Fibroblast of villous mesenchyme (primary cell): Measurements from ENCODE around the gene LRRIQ1. TPM values are rescaled to one million over a fixed set of nuclear protein-coding genes. Genes with fewer than 3 reads are reported as not detected.
"Not testable (repeated sequence)": the region's sequence is repeated elsewhere in the genome, so short reads cannot be mapped to it uniquely, and the experiment has no call there.

Source experiments
- DNase-seq: peaks from one replicate; pipeline ENCODE4 v3.0.0-alpha.2; 2010; ENCODE audit warnings: low read depth
- H3K4me3 ChIP-seq: 2 replicates; pipeline ENCODE4 v1.5.1; 2011; ENCODE audit warnings: low read depth, mild to moderate bottlenecking, low read length
- total RNA-seq: library from RNA; depleted of rRNA; stranded (reverse); fragments of >200 nt; gene quantifications from 2 replicates; pipeline ENCODE4 v1.2.3, GENCODE V29; 2012
- TF ChIP-seq, protein P1 (sequence below): IDR thresholded peaks from 2 replicates; pipeline ENCODE4 v1.5.1; 2012; ENCODE audit warnings: low read depth, mild to moderate bottlenecking, low read length; ENCODE audit not compliant: insufficient read depth

The LRRIQ1 gene
- total RNA-seq, 1 donor = under 0.01 TPM

DNA sequence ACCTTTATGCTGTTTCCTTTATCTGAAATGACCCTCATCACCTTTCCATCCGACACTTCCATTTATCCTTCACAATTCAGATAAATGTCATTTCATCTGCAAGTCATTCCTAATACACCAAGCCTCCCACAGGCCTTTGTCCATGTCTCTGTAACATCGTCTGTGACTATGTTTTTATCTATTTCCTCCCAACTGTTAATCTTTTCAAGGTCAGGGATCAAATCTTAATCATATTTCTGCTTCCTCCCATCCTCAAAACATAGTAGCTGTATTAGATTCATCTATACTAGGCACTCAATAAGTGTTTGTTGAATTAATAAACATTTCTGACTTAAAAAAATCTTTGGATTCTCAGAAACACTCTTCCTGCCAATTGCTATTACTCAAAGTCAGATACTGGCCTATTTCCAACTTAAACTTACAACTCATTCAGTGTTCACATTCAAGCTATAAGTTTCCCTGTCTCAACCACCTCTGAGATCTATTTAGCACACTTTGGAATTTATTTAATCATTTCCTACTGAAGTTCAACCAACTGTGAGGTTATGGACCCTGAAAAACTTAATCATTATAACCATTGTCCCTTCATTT, 143.6 kb downstream of the LRRIQ1 start:
- TF ChIP-seq, protein P1, sequence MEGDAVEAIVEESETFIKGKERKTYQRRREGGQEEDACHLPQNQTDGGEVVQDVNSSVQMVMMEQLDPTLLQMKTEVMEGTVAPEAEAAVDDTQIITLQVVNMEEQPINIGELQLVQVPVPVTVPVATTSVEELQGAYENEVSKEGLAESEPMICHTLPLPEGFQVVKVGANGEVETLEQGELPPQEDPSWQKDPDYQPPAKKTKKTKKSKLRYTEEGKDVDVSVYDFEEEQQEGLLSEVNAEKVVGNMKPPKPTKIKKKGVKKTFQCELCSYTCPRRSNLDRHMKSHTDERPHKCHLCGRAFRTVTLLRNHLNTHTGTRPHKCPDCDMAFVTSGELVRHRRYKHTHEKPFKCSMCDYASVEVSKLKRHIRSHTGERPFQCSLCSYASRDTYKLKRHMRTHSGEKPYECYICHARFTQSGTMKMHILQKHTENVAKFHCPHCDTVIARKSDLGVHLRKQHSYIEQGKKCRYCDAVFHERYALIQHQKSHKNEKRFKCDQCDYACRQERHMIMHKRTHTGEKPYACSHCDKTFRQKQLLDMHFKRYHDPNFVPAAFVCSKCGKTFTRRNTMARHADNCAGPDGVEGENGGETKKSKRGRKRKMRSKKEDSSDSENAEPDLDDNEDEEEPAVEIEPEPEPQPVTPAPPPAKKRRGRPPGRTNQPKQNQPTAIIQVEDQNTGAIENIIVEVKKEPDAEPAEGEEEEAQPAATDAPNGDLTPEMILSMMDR = no peak
- H3K4me3 ChIP-seq = no peak overlapping the region
- DNase-seq = no peak

DNA sequence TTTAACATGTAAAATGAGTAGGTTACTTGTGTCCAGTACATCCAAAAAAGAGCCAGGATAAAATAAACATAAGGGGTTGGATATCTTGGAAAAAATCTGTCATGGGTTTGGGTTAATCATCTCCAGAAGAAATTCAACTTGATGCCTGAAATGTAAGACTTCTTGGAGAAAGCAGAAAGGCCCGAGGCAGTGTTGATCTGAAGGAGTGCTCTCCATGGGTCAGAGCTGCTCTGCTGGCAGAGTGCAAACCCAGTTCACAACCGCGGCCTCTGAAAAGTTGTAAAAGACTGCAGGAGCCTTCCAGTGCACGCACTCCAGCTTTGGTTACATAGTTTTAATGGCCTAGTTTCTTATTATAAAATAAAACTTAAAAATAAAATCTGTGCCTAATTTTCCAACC, 146.5 kb downstream of the LRRIQ1 start:
- H3K4me3 ChIP-seq = no peak overlapping the region
- TF ChIP-seq, protein P1 = no peak
- DNase-seq = peak; percentile 14

DNA sequence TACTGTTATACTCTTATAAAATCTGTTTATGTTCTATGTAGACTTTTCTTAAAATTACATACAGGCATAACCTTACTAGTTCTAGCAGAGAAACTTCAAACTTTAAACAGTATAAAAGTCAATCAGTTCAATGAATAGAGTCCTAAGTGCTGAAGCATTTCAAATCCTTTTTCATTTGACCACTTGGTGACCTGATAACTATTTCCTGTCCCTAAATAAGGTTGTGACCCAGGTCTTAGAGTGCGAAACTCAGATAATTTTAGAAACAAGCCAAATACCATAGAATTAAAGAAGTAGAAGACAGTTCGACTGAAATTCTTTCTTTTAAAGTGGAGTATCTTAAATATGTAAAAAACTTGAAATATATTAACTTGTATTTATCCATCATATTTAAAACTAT, 147.7 kb downstream of the LRRIQ1 start:
- H3K4me3 ChIP-seq = no peak overlapping the region
- TF ChIP-seq, protein P1 = no peak
- DNase-seq = no peak

DNA sequence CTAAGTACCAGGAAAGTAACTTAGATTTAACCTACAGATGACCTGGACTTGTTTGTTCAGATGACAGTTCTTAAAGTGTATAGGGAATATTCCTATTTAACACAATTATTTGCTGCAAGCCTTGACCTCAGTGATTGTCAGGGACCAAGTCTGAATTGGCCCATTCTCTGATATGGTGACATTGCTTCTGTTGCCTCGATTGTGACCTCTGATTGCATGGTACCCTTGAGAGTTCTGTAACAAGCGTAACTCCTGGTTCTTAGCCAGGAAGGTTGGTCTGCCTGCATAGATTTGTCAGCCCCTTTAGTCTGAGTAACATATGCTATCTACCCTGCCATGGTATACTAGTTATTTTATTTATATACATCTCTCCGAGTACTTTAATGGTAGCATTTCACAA, 150.1 kb downstream of the LRRIQ1 start:
- no peak overlapping the region for H3K4me3 ChIP-seq
- TF ChIP-seq, protein P1 = no peak
- DNase-seq = no peak

DNA sequence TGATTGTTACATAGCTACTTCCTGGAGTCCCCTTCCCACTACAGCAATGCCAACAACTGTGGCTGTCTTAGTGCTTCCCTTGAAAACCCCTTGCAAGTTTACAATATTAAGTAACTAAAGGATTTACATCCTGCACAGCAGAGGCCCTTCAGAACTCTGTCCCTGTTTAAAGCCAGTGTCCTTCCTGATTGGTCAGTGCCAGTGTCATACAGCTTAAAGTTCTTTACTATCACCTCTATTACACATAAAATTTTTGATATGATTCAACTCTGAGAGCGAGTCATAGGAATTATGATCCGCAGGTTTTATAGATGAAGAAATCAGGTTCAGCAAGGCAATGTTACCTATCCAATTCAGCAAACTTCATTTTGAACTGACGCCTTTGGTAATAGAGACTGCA, 152.5 kb downstream of the LRRIQ1 start:
- no peak for DNase-seq
- no peak overlapping the region for H3K4me3 ChIP-seq
- TF ChIP-seq, protein P1 = no peak

DNA sequence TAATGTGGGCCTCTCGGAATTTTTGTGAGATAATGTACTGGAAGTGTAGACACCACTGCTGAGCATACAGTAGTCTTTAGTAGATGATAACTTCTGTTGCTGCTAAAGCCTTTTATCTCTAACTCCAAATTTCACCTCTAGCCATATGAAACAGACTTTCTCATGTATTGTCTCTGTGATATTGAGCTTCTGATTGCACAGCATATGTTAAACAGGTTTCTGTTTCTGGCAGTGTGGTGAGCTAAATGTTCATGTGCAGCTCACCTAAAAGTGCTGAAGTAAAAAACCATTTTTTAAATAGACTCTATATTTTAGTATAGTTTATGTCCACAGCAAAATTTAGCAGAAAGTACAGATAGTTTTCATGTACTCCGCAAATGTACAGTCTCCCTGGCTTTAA, 154.6 kb downstream of the LRRIQ1 start:
- no peak overlapping the region for H3K4me3 ChIP-seq
- DNase-seq = no peak
- TF ChIP-seq, protein P1 = no peak

DNA sequence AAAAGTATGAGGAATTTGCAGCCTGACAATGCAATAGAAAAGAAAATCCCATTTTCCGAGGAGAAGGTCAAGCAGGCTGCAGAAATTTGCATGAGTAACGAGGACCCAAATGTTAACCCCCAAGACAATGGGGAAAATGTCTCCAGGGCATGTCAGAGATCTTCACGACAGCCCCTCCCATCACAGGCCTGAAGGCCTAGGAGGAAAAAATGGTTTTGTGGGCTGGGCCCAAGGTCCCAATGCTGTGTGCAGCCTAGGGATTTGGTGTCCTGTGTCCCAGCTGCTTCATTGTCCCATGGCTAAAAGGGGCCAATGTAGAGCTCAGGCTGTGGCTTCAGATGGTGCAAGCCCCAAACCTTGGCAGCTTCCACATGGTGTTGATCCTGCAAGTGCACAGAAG, 167.7 kb downstream of the LRRIQ1 start:
- H3K4me3 ChIP-seq, DNase-seq: not testable (repeated sequence)
